GM12878 (cell line): ENCODE measurements around the gene SSH2.

Experiments used
- CHD1 ChIP-seq: IDR thresholded peaks from 2 replicates; pipeline ENCODE4 v1.6.1; 2012; ENCODE audit warnings: low read depth, low read length, improper control_type of control experiment
- CTCF ChIP-seq, 3 experiments: IDR thresholded peaks in 2 of 3; conservative IDR thresholded peaks in 1 of 3; 2 replicates each; pipeline ENCODE4 v1.5.1; 2011; ENCODE audit warnings: low read depth in 3 of 3, low read length in 3 of 3, mild to moderate bottlenecking in 3 of 3, control low read depth in 2 of 3, moderate library complexity in 2 of 3, inconsistent platforms in 1 of 3, mixed read lengths in 1 of 3; ENCODE audit not compliant: control insufficient read depth in 2 of 3, insufficient read depth in 1 of 3; ENCODE audit errors: extremely low read depth in 1 of 3
- ESRRA ChIP-seq: IDR thresholded peaks from 2 replicates; pipeline ENCODE4 v1.6.1; 2012; ENCODE audit warnings: mild to moderate bottlenecking, low read length, improper control_type of control experiment
- EZH2 ChIP-seq: IDR thresholded peaks from 2 replicates; pipeline ENCODE4 v1.6.1; 2012; ENCODE audit warnings: low read depth, mild to moderate bottlenecking, control low read depth, inconsistent platforms, low read length, borderline replicate concordance; ENCODE audit not compliant: control insufficient read depth
- FOS ChIP-seq: IDR thresholded peaks from 3 replicates; pipeline ENCODE4 v1.6.1; 2011; ENCODE audit warnings: borderline replicate concordance; ENCODE audit not compliant: insufficient read length; ENCODE audit errors: extremely low read depth
- MLLT1 ChIP-seq: fragments of 450-650 bp; IDR thresholded peaks from 2 replicates; pipeline ENCODE4 v1.6.1; 2016; ENCODE audit warnings: mild to moderate bottlenecking
- POLR2A ChIP-seq: IDR thresholded peaks from 2 replicates; pipeline ENCODE4 v1.6.1; 2011; ENCODE audit warnings: low read depth, mild to moderate bottlenecking, low read length
- POLR2AphosphoS5 ChIP-seq: IDR thresholded peaks from 2 replicates; pipeline ENCODE4 v1.6.1; 2011; ENCODE audit warnings: mild to moderate bottlenecking, low read length, inconsistent platforms
- POU2F2 ChIP-seq: IDR thresholded peaks from 3 replicates; pipeline ENCODE4 v1.6.1; 2011; ENCODE audit warnings: low read depth, mild to moderate bottlenecking, low read length, borderline replicate concordance
- SMC3 ChIP-seq: IDR thresholded peaks from 2 replicates; pipeline ENCODE4 v1.6.1; 2011; ENCODE audit warnings: low read length, improper control_type of control experiment, borderline replicate concordance
- ZNF217 ChIP-seq: fragments of 450-650 bp; IDR thresholded peaks from 2 replicates; pipeline ENCODE4 v1.6.1; 2017; ENCODE audit warnings: antibody characterized with exemption, mild to moderate bottlenecking

- TF ChIP-seq CHD1 (no peak), ESRRA (no peak), MLLT1 (no peak), EZH2 (no peak), POLR2AphosphoS5 (no peak), CTCF (IDR thresholded peaks at IDR 0.05 in 2 of 3, conservative IDR thresholded peaks at IDR 0.05 in 1 of 3; ENCODE audit: control insufficient read depth in 2 of 3, extremely low read depth in 1 of 3, insufficient read depth in 1 of 3, low read depth in 3 of 3, low read length in 3 of 3) (peak; percentile 67 to 82 (median 79)), ZNF217 (no peak), FOS (no peak), SMC3 (peak; percentile 90), POU2F2 (no peak), POLR2A (no peak)
Measured at GRCh38 chr17:29778956-29779811, 150.8 kb downstream of the SSH2 start.
